ENCODE results near the gene PUSL1. TPM values are rescaled to one million over a fixed set of nuclear protein-coding genes. Genes with fewer than 3 reads are reported as not detected.
A peak's percentile ranks its signal among the peaks of the same experiment; 100 is the strongest.

PUSL1 gene
- total RNA-seq, 1 experiment from 2014 or later: 22.7 TPM

DNA sequence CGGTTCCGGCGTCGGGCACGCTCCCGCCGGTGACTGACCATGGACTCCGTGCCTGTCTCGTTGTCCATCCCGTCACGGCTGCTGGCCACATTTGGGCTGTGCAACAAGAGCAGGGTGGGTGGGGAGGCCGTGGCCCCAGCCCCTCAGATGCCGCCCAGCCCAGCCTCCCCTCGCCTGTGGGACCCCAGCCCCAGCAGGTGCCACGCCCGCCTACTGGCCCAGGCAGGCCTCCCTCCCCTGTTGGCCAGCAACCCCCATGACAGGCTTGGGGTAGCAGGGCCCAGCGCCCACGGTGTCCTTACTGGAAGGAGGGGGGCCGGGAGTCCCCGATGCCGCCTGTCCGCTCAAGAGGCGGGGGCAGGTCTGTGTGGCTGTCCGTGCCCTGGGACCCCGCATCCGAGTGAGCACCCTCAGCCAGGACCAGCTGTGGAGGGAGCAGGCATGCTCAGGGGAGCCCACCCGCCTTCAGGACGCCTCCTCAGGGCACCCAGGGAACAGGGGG is 33.7 kb downstream of the PUSL1 start:
- Mint-ChIP-seq H3K4me3 (ENCODE audit: low read depth, unreplicated experiment) (no peak overlapping the region), H3K27ac (ENCODE audit: unreplicated experiment) (no peak overlapping the region), H3K9me3 (ENCODE audit: low read depth, unreplicated experiment) (no peaks in the 10 kb centered on the region), H3K36me3 (ENCODE audit: insufficient read depth, unreplicated experiment) (peaks cover 62% of the 10 kb centered on the region), H3K27me3 (ENCODE audit: unreplicated experiment) (no peaks in the 10 kb centered on the region), H3K4me1 (ENCODE audit: low read depth, unreplicated experiment) (peaks cover 20% of the 10 kb centered on the region)
- intact Hi-C loops (cut with micrococcal nuclease; ENCODE audit: unreplicated experiment): no loop called here
- TF ChIP-seq, protein P1, sequence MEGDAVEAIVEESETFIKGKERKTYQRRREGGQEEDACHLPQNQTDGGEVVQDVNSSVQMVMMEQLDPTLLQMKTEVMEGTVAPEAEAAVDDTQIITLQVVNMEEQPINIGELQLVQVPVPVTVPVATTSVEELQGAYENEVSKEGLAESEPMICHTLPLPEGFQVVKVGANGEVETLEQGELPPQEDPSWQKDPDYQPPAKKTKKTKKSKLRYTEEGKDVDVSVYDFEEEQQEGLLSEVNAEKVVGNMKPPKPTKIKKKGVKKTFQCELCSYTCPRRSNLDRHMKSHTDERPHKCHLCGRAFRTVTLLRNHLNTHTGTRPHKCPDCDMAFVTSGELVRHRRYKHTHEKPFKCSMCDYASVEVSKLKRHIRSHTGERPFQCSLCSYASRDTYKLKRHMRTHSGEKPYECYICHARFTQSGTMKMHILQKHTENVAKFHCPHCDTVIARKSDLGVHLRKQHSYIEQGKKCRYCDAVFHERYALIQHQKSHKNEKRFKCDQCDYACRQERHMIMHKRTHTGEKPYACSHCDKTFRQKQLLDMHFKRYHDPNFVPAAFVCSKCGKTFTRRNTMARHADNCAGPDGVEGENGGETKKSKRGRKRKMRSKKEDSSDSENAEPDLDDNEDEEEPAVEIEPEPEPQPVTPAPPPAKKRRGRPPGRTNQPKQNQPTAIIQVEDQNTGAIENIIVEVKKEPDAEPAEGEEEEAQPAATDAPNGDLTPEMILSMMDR (IDR thresholded peaks at IDR 0.05; ENCODE audit: unreplicated experiment): no peak
- no peak for DNase-seq
- CTCF ChIA-PET: no interaction called here
- no TSS peak for BruUV-seq (replicated peaks)

DNA sequence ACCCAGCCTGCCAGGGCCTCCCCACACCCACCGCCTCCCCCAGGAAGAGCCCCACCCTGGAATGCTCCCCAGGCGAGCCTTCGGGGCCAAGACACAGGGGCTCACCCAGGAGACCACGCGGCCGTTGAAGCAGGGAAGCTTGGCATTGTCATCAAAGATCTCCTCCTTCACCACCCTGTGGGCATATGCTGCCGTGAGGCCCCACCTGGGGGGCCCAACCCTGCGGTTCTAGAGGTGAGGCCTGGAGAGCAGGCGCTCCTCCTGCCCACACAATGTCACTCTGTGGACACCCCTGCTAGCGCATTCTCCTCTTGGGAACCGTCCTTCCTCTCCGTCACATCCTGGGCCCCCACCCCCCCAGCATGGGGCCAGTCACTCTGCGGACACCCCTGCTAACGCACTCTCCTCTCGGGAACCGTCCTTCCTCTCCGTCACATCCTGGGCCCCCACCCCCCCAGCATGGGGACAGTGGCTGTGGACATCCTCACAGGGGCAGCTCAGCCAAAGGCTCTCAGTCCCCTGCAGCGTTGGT is 34.3 kb downstream of the PUSL1 start:
- no peaks in the 10 kb centered on the region for H3K9me3 Mint-ChIP-seq (ENCODE audit: low read depth, unreplicated experiment)
- peak overlapping the region; percentile 47 for H3K27ac Mint-ChIP-seq (ENCODE audit: unreplicated experiment)
- intact Hi-C loops (cut with micrococcal nuclease; ENCODE audit: unreplicated experiment): no loop called here
- peaks cover 62% of the 10 kb centered on the region for H3K36me3 Mint-ChIP-seq (ENCODE audit: insufficient read depth, unreplicated experiment)
- peaks cover 24% of the 10 kb centered on the region for H3K4me1 Mint-ChIP-seq (ENCODE audit: low read depth, unreplicated experiment)
- no TSS peak for BruUV-seq (replicated peaks)
- TF ChIP-seq, protein P1 (IDR thresholded peaks at IDR 0.05; ENCODE audit: unreplicated experiment): no peak
- no peak for DNase-seq
- H3K27me3 Mint-ChIP-seq (ENCODE audit: unreplicated experiment): no peaks in the 10 kb centered on the region
- H3K4me3 Mint-ChIP-seq (ENCODE audit: low read depth, unreplicated experiment): no peak overlapping the region
- CTCF ChIA-PET: no interaction called here

DNA sequence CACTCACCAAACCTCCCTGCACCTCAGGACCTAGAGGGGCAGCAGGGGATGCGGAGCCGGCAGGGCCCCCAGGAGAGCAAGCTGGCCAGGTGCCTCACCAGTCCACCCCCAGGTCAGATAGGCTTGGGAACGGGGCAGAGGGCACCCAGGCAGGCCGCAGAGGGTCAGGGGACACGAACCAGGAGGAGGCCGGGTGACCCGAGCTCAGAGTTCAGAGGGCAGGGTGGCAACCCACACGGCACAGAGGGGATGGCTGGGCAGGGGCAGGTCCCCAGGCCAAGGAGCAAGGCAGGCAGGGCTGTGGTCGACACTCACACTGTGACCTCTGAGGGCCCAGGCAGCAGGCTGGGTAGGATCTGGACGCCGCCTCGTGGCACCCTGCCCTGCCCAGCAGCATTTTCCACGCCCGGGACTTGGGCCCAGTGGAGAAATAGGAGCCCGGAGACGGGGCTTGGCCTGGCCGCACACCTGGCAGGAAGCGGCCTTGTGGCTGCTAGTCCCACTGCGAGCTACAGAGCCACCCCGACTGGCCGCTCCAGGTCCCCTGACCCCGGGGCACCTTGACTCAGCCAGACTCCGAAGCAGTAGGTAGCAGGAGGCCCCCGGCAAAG is 35.5 kb downstream of the PUSL1 start:
- peak; percentile 44 for DNase-seq
- H3K27ac Mint-ChIP-seq (ENCODE audit: unreplicated experiment): peak overlapping the region; percentile 70
- peaks cover 24% of the 10 kb centered on the region for H3K4me1 Mint-ChIP-seq (ENCODE audit: low read depth, unreplicated experiment)
- peaks cover 64% of the 10 kb centered on the region for H3K36me3 Mint-ChIP-seq (ENCODE audit: insufficient read depth, unreplicated experiment)
- no TSS peak for BruUV-seq (replicated peaks)
- H3K27me3 Mint-ChIP-seq (ENCODE audit: unreplicated experiment): no peaks in the 10 kb centered on the region
- peak overlapping the region; percentile 80 for H3K4me3 Mint-ChIP-seq (ENCODE audit: low read depth, unreplicated experiment)
- H3K9me3 Mint-ChIP-seq (ENCODE audit: low read depth, unreplicated experiment): no peaks in the 10 kb centered on the region
- TF ChIP-seq, protein P1 (IDR thresholded peaks at IDR 0.05; ENCODE audit: unreplicated experiment): no peak
- CTCF ChIA-PET: interaction anchor here (1.1 kb wide), 1 partner anchor 62 kb away, joined by 3 read pairs; no protein-coding TSS in a partner anchor
- intact Hi-C loops (cut with micrococcal nuclease; ENCODE audit: unreplicated experiment): no loop called here

DNA sequence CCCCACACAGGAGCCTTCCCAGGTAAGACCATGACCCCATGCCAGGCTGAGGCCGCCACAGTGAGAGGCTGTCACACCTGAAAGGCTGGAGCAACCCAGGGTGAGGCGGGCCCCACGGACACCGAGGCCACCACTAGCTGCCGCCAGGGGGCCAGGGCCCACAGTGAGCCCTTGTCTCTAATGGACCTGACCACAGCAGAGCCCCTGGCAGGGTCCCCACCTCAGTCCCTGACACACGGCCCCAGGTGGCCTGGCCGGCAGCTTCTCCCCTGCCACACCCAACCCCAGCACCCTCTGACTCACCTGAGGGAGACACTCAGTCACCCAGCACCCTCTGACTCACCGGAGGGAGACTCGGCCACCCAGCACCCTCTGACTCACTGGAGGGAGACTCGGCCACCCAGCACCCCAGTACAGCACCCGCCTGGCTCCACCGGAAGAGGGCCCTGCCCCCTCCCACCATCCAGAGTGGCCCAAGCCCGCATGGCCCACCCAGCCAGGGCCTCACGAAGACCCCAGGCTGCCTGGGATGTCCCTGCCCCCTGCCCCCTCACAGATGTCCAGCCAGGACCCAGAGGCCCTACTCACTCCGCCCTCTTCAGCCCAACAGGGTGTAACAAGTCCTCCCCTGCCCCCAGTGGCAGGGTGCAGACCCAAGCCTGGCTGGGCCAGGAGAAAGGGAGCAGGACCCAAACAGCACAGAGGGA is 36.4 kb downstream of the PUSL1 start:
- CTCF ChIA-PET: interaction anchor here (1.1 kb wide), 1 partner anchor 63 kb away, joined by 3 read pairs; no protein-coding TSS in a partner anchor
- peak overlapping the region; percentile 70 for H3K27ac Mint-ChIP-seq (ENCODE audit: unreplicated experiment)
- peak; percentile 90 for DNase-seq
- peak overlapping the region; percentile 80 for H3K4me3 Mint-ChIP-seq (ENCODE audit: low read depth, unreplicated experiment)
- no peaks in the 10 kb centered on the region for H3K9me3 Mint-ChIP-seq (ENCODE audit: low read depth, unreplicated experiment)
- no TSS peak for BruUV-seq (replicated peaks)
- TF ChIP-seq, protein P1 (IDR thresholded peaks at IDR 0.05; ENCODE audit: unreplicated experiment): peak; percentile 62
- H3K36me3 Mint-ChIP-seq (ENCODE audit: insufficient read depth, unreplicated experiment): peaks cover 60% of the 10 kb centered on the region
- no peaks in the 10 kb centered on the region for H3K27me3 Mint-ChIP-seq (ENCODE audit: unreplicated experiment)
- peaks cover 24% of the 10 kb centered on the region for H3K4me1 Mint-ChIP-seq (ENCODE audit: low read depth, unreplicated experiment)
- intact Hi-C loops (cut with micrococcal nuclease; ENCODE audit: unreplicated experiment): no loop called here

All from Calu3 (cell line).